ENCODE measurements around the gene PI4KA.
"Not testable (repeated sequence)": the region's sequence is repeated elsewhere in the genome, so short reads cannot be mapped to it uniquely, and the experiment has no call there.

The PI4KA gene

GRCh38 chr22:20839837-20840645 is 18.6 kb downstream of the PI4KA start:
- Histone ChIP-seq H3K9me3 (ENCODE audit: control insufficient read depth, low read length) (no peaks in the 10 kb centered on the region), H3K4me3 (ENCODE audit: low read length) (no peak overlapping the region), H3K4me1 (ENCODE audit: control insufficient read depth, insufficient read depth, low read length) (no peaks in the 10 kb centered on the region), H3K27me3 (replicated peaks; ENCODE audit: control insufficient read depth, insufficient read depth, low read length) (no peaks in the 10 kb centered on the region), H3K36me3 (ENCODE audit: control insufficient read depth, insufficient read depth, low read length, severe bottlenecking) (no peaks in the 10 kb centered on the region), H3K9ac (ENCODE audit: low read length) (no peak overlapping the region)
- DNase-seq (ENCODE audit: low read depth) = no peak

GRCh38 chr22:20839354-20839753 is 19.3 kb downstream of the PI4KA start:
- DNase-seq (ENCODE audit: low read depth); H3K9me3 ChIP-seq (ENCODE audit: control insufficient read depth, low read length); H3K4me3 ChIP-seq (ENCODE audit: low read length); H3K36me3 ChIP-seq (ENCODE audit: control insufficient read depth, insufficient read depth, low read length, severe bottlenecking); H3K4me1 ChIP-seq (ENCODE audit: control insufficient read depth, insufficient read depth, low read length); H3K9ac ChIP-seq (ENCODE audit: low read length); H3K27me3 ChIP-seq (replicated peaks; ENCODE audit: control insufficient read depth, insufficient read depth, low read length): not testable (repeated sequence)

GRCh38 chr22:20836987-20837823 is 21.4 kb downstream of the PI4KA start:
- no peak overlapping the region for H3K9ac ChIP-seq (ENCODE audit: low read length)
- no peaks in the 10 kb centered on the region for H3K27me3 ChIP-seq (replicated peaks; ENCODE audit: control insufficient read depth, insufficient read depth, low read length)
- DNase-seq (ENCODE audit: low read depth) = no peak
- H3K4me3 ChIP-seq (ENCODE audit: low read length) = no peak overlapping the region
- no peaks in the 10 kb centered on the region for H3K4me1 ChIP-seq (ENCODE audit: control insufficient read depth, insufficient read depth, low read length)
- no peaks in the 10 kb centered on the region for H3K9me3 ChIP-seq (ENCODE audit: control insufficient read depth, low read length)
- H3K36me3 ChIP-seq (ENCODE audit: control insufficient read depth, insufficient read depth, low read length, severe bottlenecking) = peaks cover 20% of the 10 kb centered on the region

GRCh38 chr22:20834725-20835124 is 23.9 kb downstream of the PI4KA start:
- Histone ChIP-seq H3K9ac (ENCODE audit: low read length) (no peak overlapping the region), H3K4me1 (ENCODE audit: control insufficient read depth, insufficient read depth, low read length) (no peaks in the 10 kb centered on the region), H3K4me3 (ENCODE audit: low read length) (no peak overlapping the region), H3K36me3 (ENCODE audit: control insufficient read depth, insufficient read depth, low read length, severe bottlenecking) (peaks cover 36% of the 10 kb centered on the region), H3K9me3 (ENCODE audit: control insufficient read depth, low read length) (no peaks in the 10 kb centered on the region), H3K27me3 (replicated peaks; ENCODE audit: control insufficient read depth, insufficient read depth, low read length) (no peaks in the 10 kb centered on the region)
- DNase-seq (ENCODE audit: low read depth) = no peak

GRCh38 chr22:20834206-20834605 is 24.4 kb downstream of the PI4KA start:
- Histone ChIP-seq H3K4me1 (ENCODE audit: control insufficient read depth, insufficient read depth, low read length) (no peaks in the 10 kb centered on the region), H3K4me3 (ENCODE audit: low read length) (no peak overlapping the region), H3K9me3 (ENCODE audit: control insufficient read depth, low read length) (no peaks in the 10 kb centered on the region), H3K36me3 (ENCODE audit: control insufficient read depth, insufficient read depth, low read length, severe bottlenecking) (peaks cover 40% of the 10 kb centered on the region), H3K9ac (ENCODE audit: low read length) (no peak overlapping the region), H3K27me3 (replicated peaks; ENCODE audit: control insufficient read depth, insufficient read depth, low read length) (no peaks in the 10 kb centered on the region)
- peak; percentile 6 for DNase-seq (ENCODE audit: low read depth)

- Histone ChIP-seq H3K4me3 (ENCODE audit: low read length) (no peak overlapping the region), H3K4me1 (ENCODE audit: control insufficient read depth, insufficient read depth, low read length) (no peaks in the 10 kb centered on the region), H3K27me3 (replicated peaks; ENCODE audit: control insufficient read depth, insufficient read depth, low read length) (no peaks in the 10 kb centered on the region), H3K9me3 (ENCODE audit: control insufficient read depth, low read length) (no peaks in the 10 kb centered on the region), H3K9ac (ENCODE audit: low read length) (no peak overlapping the region), H3K36me3 (ENCODE audit: control insufficient read depth, insufficient read depth, low read length, severe bottlenecking) (peaks cover 47% of the 10 kb centered on the region)
- no peak for DNase-seq (ENCODE audit: low read depth)
These were observed 25.4 kb downstream of the PI4KA start for GRCh38 chr22:20833225-20833665.

- Histone ChIP-seq H3K36me3 (ENCODE audit: control insufficient read depth, insufficient read depth, low read length, severe bottlenecking) (peaks cover 53% of the 10 kb centered on the region), H3K4me1 (ENCODE audit: control insufficient read depth, insufficient read depth, low read length) (no peaks in the 10 kb centered on the region), H3K4me3 (ENCODE audit: low read length) (no peak overlapping the region), H3K27me3 (replicated peaks; ENCODE audit: control insufficient read depth, insufficient read depth, low read length) (no peaks in the 10 kb centered on the region), H3K9me3 (ENCODE audit: control insufficient read depth, low read length) (no peaks in the 10 kb centered on the region), H3K9ac (ENCODE audit: low read length) (no peak overlapping the region)
- no peak for DNase-seq (ENCODE audit: low read depth)
These were observed 29.0 kb downstream of the PI4KA start for GRCh38 chr22:20829491-20830134.

GRCh38 chr22:20826373-20827152 is 32.0 kb downstream of the PI4KA start:
- not testable (repeated sequence) for H3K9ac ChIP-seq (ENCODE audit: low read length); H3K4me3 ChIP-seq (ENCODE audit: low read length); H3K9me3 ChIP-seq (ENCODE audit: control insufficient read depth, low read length); H3K4me1 ChIP-seq (ENCODE audit: control insufficient read depth, insufficient read depth, low read length); DNase-seq (ENCODE audit: low read depth); H3K27me3 ChIP-seq (replicated peaks; ENCODE audit: control insufficient read depth, insufficient read depth, low read length)
- peaks cover 52% of the 10 kb centered on the region for H3K36me3 ChIP-seq (ENCODE audit: control insufficient read depth, insufficient read depth, low read length, severe bottlenecking)

- Histone ChIP-seq H3K27me3 (replicated peaks; ENCODE audit: control insufficient read depth, insufficient read depth, low read length) (no peaks in the 10 kb centered on the region), H3K9ac (ENCODE audit: low read length) (no peak overlapping the region), H3K4me3 (ENCODE audit: low read length) (no peak overlapping the region), H3K9me3 (ENCODE audit: control insufficient read depth, low read length) (no peaks in the 10 kb centered on the region), H3K4me1 (ENCODE audit: control insufficient read depth, insufficient read depth, low read length) (no peaks in the 10 kb centered on the region), H3K36me3 (ENCODE audit: control insufficient read depth, insufficient read depth, low read length, severe bottlenecking) (peaks cover 54% of the 10 kb centered on the region)
- no peak for DNase-seq (ENCODE audit: low read depth)
These were observed 33.0 kb downstream of the PI4KA start for GRCh38 chr22:20825624-20826023.

- not testable (repeated sequence) for H3K4me3 ChIP-seq (ENCODE audit: low read length); H3K4me1 ChIP-seq (ENCODE audit: control insufficient read depth, insufficient read depth, low read length); H3K9ac ChIP-seq (ENCODE audit: low read length); DNase-seq (ENCODE audit: low read depth); H3K27me3 ChIP-seq (replicated peaks; ENCODE audit: control insufficient read depth, insufficient read depth, low read length); H3K9me3 ChIP-seq (ENCODE audit: control insufficient read depth, low read length)
- H3K36me3 ChIP-seq (ENCODE audit: control insufficient read depth, insufficient read depth, low read length, severe bottlenecking) = peaks cover 55% of the 10 kb centered on the region
These were observed 33.4 kb downstream of the PI4KA start for GRCh38 chr22:20825216-20825615.
